GOT3 (cell line): ENCODE data around the gene LAG3.

Experiments used
- DNase-seq: peaks from one replicate; lab custom pipeline; 2025; ENCODE audit warnings: mixed read lengths; lab: John Stamatoyannopoulos, UW

LAG3 gene

GRCh38 chr12:6753772-6754356 lies 18.5 kb upstream of the LAG3 start:
- DNase-seq = no peak

- DNase-seq = no peak
Measured at GRCh38 chr12:6754411-6754810, 17.9 kb upstream of the LAG3 start.

GRCh38 chr12:6757028-6757690 lies 15.2 kb upstream of the LAG3 start:
- DNase-seq = no peak

- DNase-seq = no peak
Measured at GRCh38 chr12:6758506-6759095, 13.7 kb upstream of the LAG3 start.

DNA sequence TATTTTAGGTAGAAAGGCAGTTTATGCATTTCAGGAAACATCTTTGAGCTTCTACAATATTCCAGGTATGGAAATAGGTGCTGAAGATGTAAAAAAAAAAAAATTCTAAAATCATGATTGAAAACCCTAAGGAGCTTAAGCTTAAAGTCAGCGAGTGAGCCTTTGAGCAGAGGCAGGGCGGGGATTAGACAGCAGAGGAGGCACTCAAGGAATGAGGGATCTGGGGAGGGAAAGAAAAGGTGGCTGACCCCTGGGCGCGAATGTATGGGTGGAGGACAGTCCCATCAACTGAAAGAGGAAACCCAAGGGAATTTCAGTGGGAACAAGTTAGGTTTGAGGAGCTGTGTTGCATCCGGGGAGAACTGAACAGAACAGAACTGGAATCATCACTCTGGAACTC lies 12.6 kb upstream of the LAG3 start:
- no peak for DNase-seq

DNA sequence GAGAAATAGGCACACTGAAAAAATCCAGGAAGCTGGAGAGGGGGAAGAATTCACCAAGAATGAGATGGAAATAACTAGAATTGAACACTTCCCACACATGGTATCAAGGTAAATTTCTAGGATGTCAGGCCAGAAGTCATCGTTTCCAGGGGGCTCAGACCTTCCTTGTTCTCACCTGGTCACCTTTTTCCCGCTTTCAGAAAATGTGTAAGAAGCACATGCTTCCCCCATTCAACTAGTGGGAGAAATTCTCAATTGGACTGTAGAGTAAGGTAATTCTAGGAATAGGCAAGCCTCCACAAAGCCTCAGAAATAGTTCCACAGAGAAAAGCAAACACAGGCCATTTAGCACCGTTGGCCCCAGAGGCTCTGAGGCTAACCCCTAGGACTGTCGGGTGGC lies 8.9 kb upstream of the LAG3 start:
- DNase-seq = no peak

DNA sequence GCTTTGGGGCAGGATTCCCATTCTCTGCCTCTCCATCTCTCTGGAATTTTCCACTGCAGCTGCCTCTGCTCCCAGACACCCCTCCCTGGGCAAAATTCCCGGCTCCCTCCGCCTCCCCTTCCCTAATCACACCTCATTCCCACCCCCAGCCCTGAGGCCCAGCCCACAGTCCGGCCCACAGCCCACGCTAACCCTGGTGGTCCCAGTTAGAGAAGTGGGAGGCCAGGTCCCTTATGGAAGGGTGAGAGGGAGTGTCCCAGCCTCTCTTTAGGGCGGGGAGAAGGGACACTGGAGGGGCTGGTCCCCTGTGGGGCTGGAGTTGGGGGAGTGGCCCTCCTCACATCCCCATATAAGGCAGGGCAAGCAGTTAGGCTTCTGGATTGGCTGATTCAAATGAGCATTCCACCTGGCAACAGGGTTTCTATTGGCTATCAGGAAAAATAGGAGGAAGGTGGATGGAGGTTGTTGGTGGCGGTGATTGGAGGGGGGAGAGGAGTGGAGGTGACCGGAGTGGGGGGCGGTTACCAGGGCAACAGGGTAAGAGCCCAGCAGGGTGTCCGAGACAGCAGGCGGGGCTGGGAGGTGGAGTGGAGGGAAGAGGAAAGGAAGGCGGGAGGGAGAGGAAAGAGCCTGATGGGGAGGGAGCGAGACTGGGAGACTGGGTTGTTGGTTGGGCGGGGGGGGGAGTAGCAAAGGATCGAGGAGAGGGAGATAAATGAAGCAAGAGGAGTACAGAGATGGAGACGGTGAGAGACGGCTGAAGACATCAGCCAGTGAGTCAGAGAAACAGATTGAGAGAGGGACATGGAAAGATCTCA lies 8.1 kb upstream of the LAG3 start:
- DNase-seq = peak; percentile 79

- no peak for DNase-seq
Measured at GRCh38 chr12:6765048-6765633, 7.2 kb upstream of the LAG3 start.

- DNase-seq = peak; percentile 25
Measured at GRCh38 chr12:6765634-6766581, 6.4 kb upstream of the LAG3 start, which contains the start of gene PTMS. PTMS (plus strand) TSS chr12:6766363; CDS start chr12:6766706, 343 bp downstream.

- DNase-seq = no peak
Measured at GRCh38 chr12:6766651-6767349, 5.5 kb upstream of the LAG3 start.

- no peak for DNase-seq
Measured at GRCh38 chr12:6767353-6768319, 4.7 kb upstream of the LAG3 start.

DNA sequence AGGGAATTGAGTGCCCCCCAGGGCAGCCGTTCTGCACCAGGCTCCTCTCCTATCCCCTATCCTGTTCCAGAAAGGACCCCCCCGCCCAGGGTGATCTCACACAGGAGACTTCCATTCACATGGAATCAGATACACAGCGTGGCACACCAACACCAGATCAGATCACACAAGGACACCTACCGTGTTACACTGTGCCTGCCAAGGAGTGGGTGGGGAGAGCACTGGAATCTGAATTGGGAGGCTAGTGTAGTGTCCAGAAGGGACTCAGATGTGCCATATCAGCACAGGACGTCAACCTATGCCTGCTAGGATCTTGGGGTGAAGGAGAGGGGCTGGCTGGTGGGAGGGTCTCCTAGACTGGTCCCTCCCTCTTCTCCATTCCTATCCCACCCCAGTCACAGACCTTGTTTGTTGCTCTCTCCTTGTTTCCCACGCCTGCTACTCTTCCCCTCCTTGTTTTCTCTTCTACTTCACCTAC lies 3.8 kb upstream of the LAG3 start:
- no peak for DNase-seq

DNA sequence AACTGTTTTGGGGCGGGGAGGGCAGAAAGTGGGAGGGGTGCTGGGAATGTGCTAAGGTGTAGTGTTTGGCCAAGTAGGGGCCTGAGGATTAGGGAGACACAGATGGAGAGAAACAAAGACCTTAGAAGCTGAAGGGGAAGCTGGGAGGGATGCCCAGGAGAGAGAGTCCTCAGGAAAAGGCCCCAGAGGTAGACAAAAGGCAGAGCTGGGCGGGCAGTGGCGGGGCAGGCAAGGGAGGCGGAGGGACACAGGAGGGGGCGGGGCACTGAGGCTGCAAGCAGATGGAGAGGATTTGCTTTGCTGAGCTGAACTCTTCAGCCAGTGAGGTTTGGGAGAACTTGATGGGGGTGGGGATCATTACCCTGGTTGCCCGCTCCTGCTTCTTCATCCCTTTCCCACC lies 3.3 kb upstream of the LAG3 start:
- no peak for DNase-seq

- DNase-seq = no peak
Measured at GRCh38 chr12:6769666-6770065, 2.7 kb upstream of the LAG3 start.

GRCh38 chr12:6770094-6770493 lies 2.2 kb upstream of the LAG3 start:
- no peak for DNase-seq

GRCh38 chr12:6770600-6770999 lies 1.7 kb upstream of the LAG3 start:
- DNase-seq = no peak

GRCh38 chr12:6771091-6771495 lies 1.2 kb upstream of the LAG3 start:
- no peak for DNase-seq

DNA sequence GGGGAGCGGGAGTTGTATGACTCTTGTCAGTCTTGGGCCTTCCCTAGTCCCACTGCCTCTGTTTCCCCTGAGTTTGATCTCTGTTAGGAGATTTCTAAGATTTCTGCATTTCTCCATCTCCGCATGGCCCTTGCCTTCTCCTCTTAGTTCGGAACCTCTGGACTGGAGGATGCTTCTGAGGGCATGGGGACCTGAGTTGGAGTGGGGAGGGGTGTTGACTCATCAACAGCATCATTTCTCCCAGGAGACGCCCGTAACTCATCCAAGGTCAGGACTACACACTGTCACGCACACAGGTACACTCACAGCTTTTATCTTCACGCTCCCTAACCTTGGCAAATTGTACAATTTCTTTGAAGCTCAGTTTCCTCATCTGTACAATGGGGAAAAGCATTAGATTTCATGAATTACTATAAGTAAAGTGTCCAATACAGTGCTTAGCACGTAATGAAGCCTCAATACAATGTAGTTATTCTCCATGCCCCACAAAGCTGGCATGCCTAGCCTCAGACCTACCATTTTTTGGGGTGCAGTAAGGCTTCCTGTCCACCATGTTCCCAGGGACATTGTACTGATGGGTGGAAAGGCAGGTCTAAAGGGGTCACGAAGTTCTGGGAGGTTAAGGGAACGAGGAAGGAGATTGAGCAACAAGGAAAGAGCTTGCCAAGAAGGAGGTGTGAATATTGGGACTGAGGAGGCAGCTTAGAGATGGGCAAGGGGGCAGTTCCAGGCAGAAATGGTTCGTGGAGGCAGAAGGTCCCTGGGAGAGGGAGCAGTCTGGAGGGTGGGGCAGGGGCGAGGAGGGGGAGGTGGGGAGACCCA lies 600 bp upstream of the LAG3 start:
- no peak for DNase-seq
